Ovary (tissue), 9 donors: Measurements from ENCODE around the gene SLAMF1. TPM values are rescaled to one million over a fixed set of nuclear protein-coding genes. Genes with fewer than 3 reads are reported as not detected.

ENCODE experiments used
- DNase-seq, 5 donors: peaks; one replicate each; pipeline ENCODE4 v3.0.0-alpha.2; 2019 to 2020
- H3K27ac ChIP-seq, 2 donors: fragments of 200-600 bp; one replicate each; pipeline versions ENCODE4 v1.5.1 to v1.8.0; 2019 to 2022
- H3K27me3 ChIP-seq: fragments of 200-600 bp; one replicate; pipeline ENCODE4 v1.8.0; 2022
- H3K36me3 ChIP-seq: fragments of 200-600 bp; sonication (generic); one replicate; pipeline ENCODE4 v1.5.1; 2019
- H3K4me1 ChIP-seq: one replicate; pipeline ENCODE4 v1.8.1; 2013; ENCODE audit warnings: mild to moderate bottlenecking, moderate library complexity; ENCODE audit not compliant: insufficient read depth
- H3K4me3 ChIP-seq: fragments of 200-600 bp; sonication (generic); one replicate; pipeline ENCODE4 v1.5.1; 2017
- H3K9me3 ChIP-seq, 2 donors: fragments of 200-600 bp in 1 of 2; sonication (generic) in 1 of 2; one replicate each; pipeline versions ENCODE4 v1.5.1 to v1.8.1; 2013 to 2019; ENCODE audit warnings: mild to moderate bottlenecking in 1 of 2, moderate library complexity in 1 of 2
- EP300 ChIP-seq: sonication (generic); formaldehyde crosslinking; IDR thresholded peaks from one replicate; pipeline ENCODE4 v1.6.1; 2017; ENCODE audit warnings: antibody characterized with exemption
- POLR2A ChIP-seq: fragments of 450-650 bp; IDR thresholded peaks from one replicate; pipeline ENCODE4 v1.6.1; 2017; ENCODE audit warnings: antibody characterized with exemption, mild to moderate bottlenecking, moderate library complexity
- WGBS, 3 donors: extraction: QIAGEN DNeasy Blood & Tissue Kit in 1 of 3; methylation state at CpG; one replicate each; pipeline versions ENCODE4 v1.1.5 to v1.1.7; 2013 to 2017; 5-methylcytosine and 5-hydroxymethylcytosine counted together
- intact Hi-C, 4 donors: fragments of 100-400 bp; cut with DNase I; formaldehyde crosslinking; loops; one replicate each; pipeline versions ENCODE4 v1.11.0 to v1.15.1; 2022 to 2023
- polyA plus RNA-seq, 2 donors: library from polyadenylated mRNA; stranded (reverse); fragments of 200-250 nt in 1 of 2; fragments of 350-450 nt in 1 of 2; fragmentation: Illumina TruSeq in 1 of 2; extraction: RNeasy Lipid Tissue Mini Kit (QIAGEN cat#74804) in 1 of 2; gene quantifications; one replicate each; pipeline ENCODE4 v1.2.3, GENCODE V29; 2013 to 2014
- total RNA-seq, 7 donors: library from RNA; depleted of rRNA in 2 of 7; stranded (reverse); fragments of >200 nt in 2 of 7; fragmentation: NEBNext Ultra II Directional in 3 of 7; extraction: Animal tissue kit (Norgen Biotek cat#: 25700) in 3 of 7; gene quantifications; one replicate each; pipeline versions ENCODE4 v1.1.0 to v1.2.4, GENCODE V29; 2016 to 2023
- TF ChIP-seq, protein P1 (sequence below), 3 donors: fragments of 450-650 bp in 2 of 3; fragments of 200-600 bp in 1 of 3; IDR thresholded peaks; one replicate each; pipeline versions ENCODE4 v1.5.1 to v1.8.0; 2016 to 2022; ENCODE audit warnings: antibody characterized with exemption in 3 of 3, mild to moderate bottlenecking in 1 of 3
- donor health status: DM: no; HTN: no; CAD: no; lungs with moderate emphysema.
- donor health status: DM: no; HTN: no; CAD: no.
- donor health status: Bipolar disorder and iron deficiency.
- donor health status: DM: yes; HTN: yes; CAD: no.
- donor health status: DM: no; HTN: no; CAD: no.
- donor health status: DM: yes; HTN: yes; CAD: no.

Gene SLAMF1
- total and polyA plus RNA-seq, 9 donors: 0.15 to 0.68 (median 0.27) TPM; not detected in 3

DNA sequence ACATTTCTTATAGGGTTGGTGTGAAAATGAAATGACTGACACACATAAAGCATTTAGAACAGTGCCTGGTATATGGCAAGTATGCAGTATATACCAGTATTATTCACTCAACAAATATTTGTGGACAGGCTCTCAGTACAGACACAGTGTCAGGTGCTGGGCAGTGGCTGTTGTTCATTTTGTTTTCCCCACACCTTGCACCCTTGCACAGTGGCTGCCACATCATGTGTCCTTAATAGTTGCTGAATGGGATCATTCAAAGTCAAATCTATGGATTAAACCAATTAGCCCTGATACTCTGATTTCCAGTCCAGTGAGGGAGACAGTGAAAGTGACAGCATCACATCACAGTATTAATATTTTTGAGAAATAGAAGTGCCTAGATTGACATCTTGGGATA lies 2.4 kb downstream of the SLAMF1 start:
- no peaks in the 10 kb centered on the region for H3K36me3 ChIP-seq
- H3K9me3 ChIP-seq: no peaks in the 10 kb centered on the region
- no peak for DNase-seq
- TF ChIP-seq, protein P1, sequence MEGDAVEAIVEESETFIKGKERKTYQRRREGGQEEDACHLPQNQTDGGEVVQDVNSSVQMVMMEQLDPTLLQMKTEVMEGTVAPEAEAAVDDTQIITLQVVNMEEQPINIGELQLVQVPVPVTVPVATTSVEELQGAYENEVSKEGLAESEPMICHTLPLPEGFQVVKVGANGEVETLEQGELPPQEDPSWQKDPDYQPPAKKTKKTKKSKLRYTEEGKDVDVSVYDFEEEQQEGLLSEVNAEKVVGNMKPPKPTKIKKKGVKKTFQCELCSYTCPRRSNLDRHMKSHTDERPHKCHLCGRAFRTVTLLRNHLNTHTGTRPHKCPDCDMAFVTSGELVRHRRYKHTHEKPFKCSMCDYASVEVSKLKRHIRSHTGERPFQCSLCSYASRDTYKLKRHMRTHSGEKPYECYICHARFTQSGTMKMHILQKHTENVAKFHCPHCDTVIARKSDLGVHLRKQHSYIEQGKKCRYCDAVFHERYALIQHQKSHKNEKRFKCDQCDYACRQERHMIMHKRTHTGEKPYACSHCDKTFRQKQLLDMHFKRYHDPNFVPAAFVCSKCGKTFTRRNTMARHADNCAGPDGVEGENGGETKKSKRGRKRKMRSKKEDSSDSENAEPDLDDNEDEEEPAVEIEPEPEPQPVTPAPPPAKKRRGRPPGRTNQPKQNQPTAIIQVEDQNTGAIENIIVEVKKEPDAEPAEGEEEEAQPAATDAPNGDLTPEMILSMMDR (IDR thresholded peaks at IDR 0.05): no peak
- no peak for TF ChIP-seq EP300
- no peak for TF ChIP-seq POLR2A
- no peaks in the 10 kb centered on the region for H3K27me3 ChIP-seq
- H3K27ac ChIP-seq: no peak overlapping the region
- H3K4me1 ChIP-seq: no peaks in the 10 kb centered on the region
- intact Hi-C loops: no loop called here
- H3K4me3 ChIP-seq: no peak overlapping the region

DNA sequence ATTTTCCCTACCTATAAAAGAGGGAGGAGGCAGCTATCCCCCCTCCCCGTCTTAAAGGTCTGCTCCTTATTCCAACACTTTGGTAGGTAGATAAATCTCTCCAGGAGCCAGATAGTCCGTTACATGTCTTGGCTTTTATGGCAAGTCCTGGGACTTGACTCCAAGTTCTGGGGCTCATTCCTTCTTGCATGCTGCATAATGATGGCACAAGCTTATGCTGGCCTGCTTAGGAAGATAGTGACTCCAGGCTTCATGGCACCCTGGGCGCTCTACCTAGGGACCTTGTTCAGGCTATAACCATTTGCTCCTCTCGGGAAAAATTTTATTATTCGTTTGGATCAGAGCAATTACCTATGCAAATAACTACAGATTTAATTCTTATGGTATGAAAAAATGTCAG lies 3.7 kb downstream of the SLAMF1 start:
- intact Hi-C loops: no loop called here
- DNase-seq: no peak
- H3K4me1 ChIP-seq: no peaks in the 10 kb centered on the region

DNA sequence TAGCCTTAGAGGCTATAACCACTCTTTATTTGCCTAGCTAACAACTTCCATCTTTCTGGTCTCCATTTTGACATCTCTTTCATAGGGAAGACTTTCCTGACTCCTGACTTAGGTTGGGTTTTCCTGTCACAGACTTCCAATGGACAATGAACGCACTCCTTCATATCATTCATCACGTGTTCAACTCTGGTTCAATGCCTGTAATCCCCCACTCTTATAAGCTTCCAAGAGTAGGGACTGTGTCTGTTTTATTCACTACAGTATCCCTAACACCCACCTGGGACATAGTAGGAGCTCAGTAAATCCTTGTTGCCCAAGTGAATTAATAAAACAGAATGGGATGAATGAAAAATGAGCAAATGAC lies 4.6 kb downstream of the SLAMF1 start:
- TF ChIP-seq POLR2A: no peak
- TF ChIP-seq EP300: no peak
- TF ChIP-seq, protein P1 (IDR thresholded peaks at IDR 0.05): no peak
- intact Hi-C loops: no loop called here
- WGBS, 3 donors: 91 to 96% (median 95%) methylated on average over 2 of the region's 2 CpGs

More for the DNA sequence above, 3.7 kb downstream of the SLAMF1 start:
- TF ChIP-seq EP300 (no peak), POLR2A (no peak)
- TF ChIP-seq, protein P1 (IDR thresholded peaks at IDR 0.05): no peak
- Histone ChIP-seq H3K27me3 (no peaks in the 10 kb centered on the region), H3K36me3 (no peaks in the 10 kb centered on the region), H3K4me3 (no peak overlapping the region), H3K9me3 (no peaks in the 10 kb centered on the region), H3K27ac (no peak overlapping the region)
- WGBS, 3 donors: 77 to 83% (median 83%) methylated on average over 5 of the region's 5 CpGs

DNA sequence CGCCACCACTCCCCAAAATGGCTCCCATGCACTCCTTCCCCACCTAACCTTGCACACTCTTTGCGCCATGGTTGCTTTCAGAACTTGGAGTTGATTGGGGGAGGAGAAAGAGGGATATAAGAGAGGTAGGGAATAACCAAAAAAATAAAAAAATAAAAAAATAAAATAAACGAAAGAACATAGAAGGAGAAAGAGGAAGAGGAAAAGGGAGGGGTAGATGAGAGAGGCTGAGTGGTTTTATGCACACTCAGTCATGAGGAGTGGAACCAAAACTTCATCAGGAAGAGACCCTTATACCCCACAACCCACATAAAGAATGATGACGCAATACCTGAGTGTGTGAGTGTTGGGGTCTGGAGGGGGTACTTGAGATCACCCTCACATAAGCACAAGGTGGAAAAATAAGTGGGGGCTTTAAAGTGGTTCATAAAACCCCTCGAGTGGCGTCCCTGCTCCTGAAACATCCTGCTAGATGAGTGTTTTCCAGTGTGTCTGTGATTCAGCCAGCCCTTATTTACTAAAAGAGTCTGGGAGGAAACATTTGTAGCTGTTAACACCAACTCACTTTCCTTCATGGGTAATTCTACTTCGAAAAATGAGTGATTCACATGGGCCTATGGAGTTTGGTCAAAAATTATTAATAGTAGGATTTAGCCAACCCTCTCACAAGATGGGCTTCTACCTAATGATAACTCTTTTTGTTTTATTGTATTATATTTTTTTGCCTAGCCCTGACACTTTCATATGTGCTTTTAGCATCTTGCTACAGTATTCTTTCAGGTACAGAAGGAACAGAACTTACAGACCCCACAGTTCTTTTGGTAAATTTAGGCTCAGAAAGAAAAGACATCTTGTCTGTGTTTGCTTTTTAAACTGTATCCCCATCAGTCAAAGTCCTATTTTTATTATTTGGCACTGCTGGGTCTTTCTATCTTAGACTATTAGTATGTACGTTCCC lies 5.2 kb downstream of the SLAMF1 start:
- TF ChIP-seq, protein P1 (IDR thresholded peaks at IDR 0.05): no peak
- no peak for TF ChIP-seq POLR2A
- Histone ChIP-seq H3K9me3 (no peaks in the 10 kb centered on the region), H3K27ac (no peak overlapping the region), H3K4me1 (no peaks in the 10 kb centered on the region), H3K36me3 (no peaks in the 10 kb centered on the region), H3K27me3 (no peaks in the 10 kb centered on the region), H3K4me3 (no peak overlapping the region)
- no peak for DNase-seq
- intact Hi-C loops: no loop called here
- WGBS, 3 donors: 86 to 91% (median 87%) methylated on average over 8 of the region's 8 CpGs

More for the DNA sequence above, 4.6 kb downstream of the SLAMF1 start:
- no peak for DNase-seq
- Histone ChIP-seq H3K27me3 (no peaks in the 10 kb centered on the region), H3K27ac (no peak overlapping the region), H3K36me3 (no peaks in the 10 kb centered on the region), H3K4me1 (no peaks in the 10 kb centered on the region), H3K9me3 (no peaks in the 10 kb centered on the region), H3K4me3 (no peak overlapping the region)
